Measurements from ENCODE around the gene SPRED1. TPM values are rescaled to one million over a fixed set of nuclear protein-coding genes. Genes with fewer than 3 reads are reported as not detected.

The SPRED1 gene
- total RNA-seq, 2 experiments from 2014 or later: 0.77 to 1.2 TPM

GRCh38 chr15:38316311-38316710 is 63.7 kb downstream of the SPRED1 start:
- Mint-ChIP-seq H3K36me3 (no peaks in the 10 kb centered on the region), H3K4me3 (no peak overlapping the region), H3K27me3 (peaks cover 16% of the 10 kb centered on the region), H3K4me1 (no peaks in the 10 kb centered on the region), H3K9me3 (no peaks in the 10 kb centered on the region), H3K27ac (no peak overlapping the region)
- ATAC-seq (ENCODE audit: low read depth) (no peak), DNase-seq (no peak)
- POLR2A ChIA-PET: no interaction called here

- POLR2A ChIA-PET: no interaction called here
- no peaks in the 10 kb centered on the region for H3K36me3 Mint-ChIP-seq
- no peak overlapping the region for H3K4me3 Mint-ChIP-seq
- H3K27me3 Mint-ChIP-seq: no peaks in the 10 kb centered on the region
- H3K27ac Mint-ChIP-seq: no peak overlapping the region
- DNase-seq (no peak), ATAC-seq (ENCODE audit: low read depth) (no peak)
- no peaks in the 10 kb centered on the region for H3K9me3 Mint-ChIP-seq
- no peaks in the 10 kb centered on the region for H3K4me1 Mint-ChIP-seq
These were observed 67.5 kb downstream of the SPRED1 start for GRCh38 chr15:38320181-38320580.

- no peaks in the 10 kb centered on the region for H3K36me3 Mint-ChIP-seq
- peaks cover 2% of the 10 kb centered on the region for H3K4me1 Mint-ChIP-seq
- no peak for ATAC-seq (ENCODE audit: low read depth)
- no peaks in the 10 kb centered on the region for H3K27me3 Mint-ChIP-seq
- no peak overlapping the region for H3K27ac Mint-ChIP-seq
- no peak for DNase-seq
- no peak overlapping the region for H3K4me3 Mint-ChIP-seq
- POLR2A ChIA-PET: no interaction called here
- no peaks in the 10 kb centered on the region for H3K9me3 Mint-ChIP-seq
These were observed 68.2 kb downstream of the SPRED1 start for GRCh38 chr15:38320866-38321265.

GRCh38 chr15:38323895-38324294 is 71.3 kb downstream of the SPRED1 start:
- ATAC-seq (ENCODE audit: low read depth) (no peak), DNase-seq (no peak)
- POLR2A ChIA-PET: no interaction called here
- H3K4me3 Mint-ChIP-seq: no peak overlapping the region
- H3K27ac Mint-ChIP-seq: no peak overlapping the region
- no peaks in the 10 kb centered on the region for H3K36me3 Mint-ChIP-seq
- peaks cover 2% of the 10 kb centered on the region for H3K4me1 Mint-ChIP-seq
- H3K9me3 Mint-ChIP-seq: no peaks in the 10 kb centered on the region
- no peaks in the 10 kb centered on the region for H3K27me3 Mint-ChIP-seq

- H3K4me3 Mint-ChIP-seq: no peak overlapping the region
- H3K4me1 Mint-ChIP-seq: peaks cover 2% of the 10 kb centered on the region
- POLR2A ChIA-PET: no interaction called here
- no peak overlapping the region for H3K27ac Mint-ChIP-seq
- H3K27me3 Mint-ChIP-seq: no peaks in the 10 kb centered on the region
- H3K36me3 Mint-ChIP-seq: no peaks in the 10 kb centered on the region
- H3K9me3 Mint-ChIP-seq: no peaks in the 10 kb centered on the region
- no peak for ATAC-seq (ENCODE audit: low read depth)
- DNase-seq: no peak
These were observed 72.5 kb downstream of the SPRED1 start for GRCh38 chr15:38324939-38325647.

- ATAC-seq (ENCODE audit: low read depth) (no peak), DNase-seq (no peak)
- Mint-ChIP-seq H3K4me3 (no peak overlapping the region), H3K27ac (no peak overlapping the region), H3K27me3 (no peaks in the 10 kb centered on the region), H3K4me1 (peaks cover 2% of the 10 kb centered on the region), H3K36me3 (no peaks in the 10 kb centered on the region), H3K9me3 (no peaks in the 10 kb centered on the region)
- POLR2A ChIA-PET: no interaction called here
These were observed 73.0 kb downstream of the SPRED1 start for GRCh38 chr15:38325648-38325990.

- ATAC-seq (ENCODE audit: low read depth) (no peak), DNase-seq (no peak)
- Mint-ChIP-seq H3K27me3 (no peaks in the 10 kb centered on the region), H3K36me3 (no peaks in the 10 kb centered on the region), H3K9me3 (no peaks in the 10 kb centered on the region), H3K4me3 (no peak overlapping the region), H3K4me1 (no peaks in the 10 kb centered on the region), H3K27ac (no peak overlapping the region)
- POLR2A ChIA-PET: no interaction called here
These were observed 80.1 kb downstream of the SPRED1 start for GRCh38 chr15:38332711-38333110.

GRCh38 chr15:38335116-38335515 is 82.5 kb downstream of the SPRED1 start:
- ATAC-seq (ENCODE audit: low read depth) (no peak), DNase-seq (no peak)
- H3K36me3 Mint-ChIP-seq: no peaks in the 10 kb centered on the region
- H3K9me3 Mint-ChIP-seq: no peaks in the 10 kb centered on the region
- H3K27ac Mint-ChIP-seq: no peak overlapping the region
- no peak overlapping the region for H3K4me3 Mint-ChIP-seq
- POLR2A ChIA-PET: no interaction called here
- H3K4me1 Mint-ChIP-seq: no peaks in the 10 kb centered on the region
- H3K27me3 Mint-ChIP-seq: no peaks in the 10 kb centered on the region

- Mint-ChIP-seq H3K4me3 (no peak overlapping the region), H3K9me3 (no peaks in the 10 kb centered on the region), H3K36me3 (no peaks in the 10 kb centered on the region), H3K27me3 (peaks cover 2% of the 10 kb centered on the region), H3K27ac (no peak overlapping the region), H3K4me1 (no peaks in the 10 kb centered on the region)
- POLR2A ChIA-PET: no interaction called here
- DNase-seq (no peak), ATAC-seq (ENCODE audit: low read depth) (no peak)
These were observed 91.7 kb downstream of the SPRED1 start for GRCh38 chr15:38344351-38344750.

- Mint-ChIP-seq H3K27me3 (no peaks in the 10 kb centered on the region), H3K9me3 (no peaks in the 10 kb centered on the region), H3K4me3 (no peak overlapping the region), H3K4me1 (no peaks in the 10 kb centered on the region), H3K27ac (no peak overlapping the region), H3K36me3 (no peaks in the 10 kb centered on the region)
- ATAC-seq (ENCODE audit: low read depth): no peak
- POLR2A ChIA-PET: no interaction called here
- DNase-seq: no peak
These were observed 96.6 kb downstream of the SPRED1 start for GRCh38 chr15:38349251-38349650.

- no peak for ATAC-seq (ENCODE audit: low read depth)
- POLR2A ChIA-PET: no interaction called here
- no peak for DNase-seq
- H3K36me3 Mint-ChIP-seq: no peaks in the 10 kb centered on the region
- no peak overlapping the region for H3K4me3 Mint-ChIP-seq
- no peaks in the 10 kb centered on the region for H3K9me3 Mint-ChIP-seq
- H3K27me3 Mint-ChIP-seq: no peaks in the 10 kb centered on the region
- no peak overlapping the region for H3K27ac Mint-ChIP-seq
- H3K4me1 Mint-ChIP-seq: no peaks in the 10 kb centered on the region
These were observed 98.8 kb downstream of the SPRED1 start for GRCh38 chr15:38351466-38351865.

GRCh38 chr15:38354315-38354929 is 101.8 kb downstream of the SPRED1 start:
- Mint-ChIP-seq H3K4me3 (no peak overlapping the region), H3K9me3 (no peaks in the 10 kb centered on the region), H3K36me3 (no peaks in the 10 kb centered on the region), H3K4me1 (no peaks in the 10 kb centered on the region), H3K27me3 (peaks cover 5% of the 10 kb centered on the region), H3K27ac (no peak overlapping the region)
- POLR2A ChIA-PET: no interaction called here
- no peak for DNase-seq
- ATAC-seq (ENCODE audit: low read depth): no peak

- ATAC-seq (ENCODE audit: low read depth) (no peak), DNase-seq (no peak)
- no peaks in the 10 kb centered on the region for H3K36me3 Mint-ChIP-seq
- no peaks in the 10 kb centered on the region for H3K4me1 Mint-ChIP-seq
- peaks cover 9% of the 10 kb centered on the region for H3K27me3 Mint-ChIP-seq
- POLR2A ChIA-PET: no interaction called here
- H3K9me3 Mint-ChIP-seq: no peaks in the 10 kb centered on the region
- no peak overlapping the region for H3K4me3 Mint-ChIP-seq
- H3K27ac Mint-ChIP-seq: no peak overlapping the region
These were observed 109.7 kb downstream of the SPRED1 start for GRCh38 chr15:38362355-38362754.

- H3K27me3 Mint-ChIP-seq: peaks cover 24% of the 10 kb centered on the region
- no peak overlapping the region for H3K4me3 Mint-ChIP-seq
- H3K9me3 Mint-ChIP-seq: no peaks in the 10 kb centered on the region
- no peaks in the 10 kb centered on the region for H3K4me1 Mint-ChIP-seq
- no peaks in the 10 kb centered on the region for H3K36me3 Mint-ChIP-seq
- POLR2A ChIA-PET: no interaction called here
- H3K27ac Mint-ChIP-seq: no peak overlapping the region
- no peak for ATAC-seq (ENCODE audit: low read depth)
- DNase-seq: no peak
These were observed 114.8 kb downstream of the SPRED1 start for GRCh38 chr15:38367476-38367875.

Measured in activated naive CD8-positive, alpha-beta T cell treated with anti-CD3 and anti-CD28 coated beads, Interleukin-2, amount 10 ng/mL, durations not matched to agents 7 days and 5 days (primary cell).